K562 (cell line): ENCODE results near the gene SNRNP70. TPM values are rescaled to one million over a fixed set of nuclear protein-coding genes. Genes with fewer than 3 reads are reported as not detected.

ENCODE experiments used
- ESRRB ChIP-seq: fragments of 250-450 bp; sonication (Bioruptor Pico); IDR thresholded peaks from 2 replicates; pipeline ENCODE4 v1.5.0; 2020; ENCODE audit warnings: mild to moderate bottlenecking, moderate library complexity, borderline replicate concordance
- KDM5B ChIP-seq: fragments of 200-600 bp; sonication (generic); IDR thresholded peaks from 2 replicates; pipeline ENCODE4 v1.6.1; 2012; ENCODE audit warnings: low read depth, mild to moderate bottlenecking, moderate library complexity, low read length, control low read depth, inconsistent platforms; ENCODE audit not compliant: insufficient replicate concordance
- NR1H2 ChIP-seq: sonication (generic); formaldehyde crosslinking; IDR thresholded peaks from 2 replicates; pipeline ENCODE4 v1.4.0; 2020; ENCODE audit warnings: mild to moderate bottlenecking, missing genetic modification reagents
- RBM14 ChIP-seq: fragments of 200-400 bp; formaldehyde crosslinking; IDR thresholded peaks from 2 replicates; pipeline ENCODE4 v1.6.1; 2018; ENCODE audit warnings: low read depth, mild to moderate bottlenecking, low read length, moderate library complexity, borderline replicate concordance; ENCODE audit not compliant: insufficient read depth
- RFX1 ChIP-seq: fragments of 450-650 bp; IDR thresholded peaks from 2 replicates; pipeline ENCODE4 v1.6.1; 2016; ENCODE audit warnings: mild to moderate bottlenecking, moderate library complexity
- SNAPC5 ChIP-seq: fragments of 250-450 bp; sonication (Bioruptor Pico); IDR thresholded peaks from 2 replicates; pipeline ENCODE4 v1.8.0; 2021; ENCODE audit warnings: moderate library complexity, mild to moderate bottlenecking, inconsistent platforms
- TAF1 ChIP-seq: IDR thresholded peaks from 2 replicates; pipeline ENCODE4 v1.6.1; 2011; ENCODE audit warnings: mild to moderate bottlenecking, low read length, moderate library complexity; ENCODE audit not compliant: insufficient read depth, control insufficient read depth, severe bottlenecking; ENCODE audit errors: extremely low read depth
- ZBTB40 ChIP-seq, 2 experiments: fragments of 450-650 bp in 1 of 2; sonication (generic) in 1 of 2; formaldehyde crosslinking in 1 of 2; IDR thresholded peaks; 2 replicates each; pipeline versions ENCODE4 v1.7.1 to v1.9.0; 2016 to 2022; ENCODE audit warnings: inconsistent platforms in 1 of 2, mild to moderate bottlenecking in 1 of 2, missing genetic modification reagents in 1 of 2
- ZBTB43 ChIP-seq: sonication (generic); formaldehyde crosslinking; IDR thresholded peaks from 2 replicates; pipeline ENCODE4 v1.8.0; 2023; ENCODE audit warnings: mild to moderate bottlenecking, missing genetic modification reagents
- ZFPM2 ChIP-seq: fragments of 250-450 bp; sonication (Bioruptor Pico); IDR thresholded peaks from 2 replicates; pipeline ENCODE4 v1.5.1; 2022; ENCODE audit warnings: mild to moderate bottlenecking
- ZNF3 ChIP-seq: fragments of 250-450 bp; sonication (Bioruptor Pico); IDR thresholded peaks from 2 replicates; pipeline ENCODE4 v1.5.0; 2021; ENCODE audit warnings: mild to moderate bottlenecking, moderate library complexity
- polyA plus RNA-seq, 8 experiments: library from polyadenylated mRNA; depleted of rRNA in 4 of 8; stranded (reverse) in 5 of 8; unstranded in 3 of 8; fragments of >200 nt; fragmentation: Nextera tagmentation in 2 of 8; fragmentation: Illumina TruSeq in 1 of 8; extraction: Ambion mirVana in 2 of 8; extraction: Trizol in 1 of 8; gene quantifications; 2 replicates each; pipeline versions ENCODE4 v1.2.1 to v1.2.3, GENCODE V29; 2011 to 2014; ENCODE audit warnings: inconsistent platforms in 1 of 8, missing spikeins in 1 of 8
- total RNA-seq, 7 experiments: library from RNA; depleted of rRNA in 6 of 7; stranded (reverse); fragments of >200 nt in 6 of 7; fragmentation: Illumina TruSeq in 2 of 7; extraction: Trizol in 2 of 7; gene quantifications; 2 replicates each; pipeline versions ENCODE4 v1.2.1 to v1.2.3, GENCODE V29; 2011 to 2021; ENCODE audit warnings: low replicate concordance in 1 of 7
- TF ChIP-seq, protein P1 (sequence below): sonication (generic); formaldehyde crosslinking; IDR thresholded peaks from 2 replicates; pipeline ENCODE4 v1.8.1; 2023; ENCODE audit warnings: mild to moderate bottlenecking, missing genetic modification reagents

SNRNP70 gene
- total and polyA plus RNA-seq, 9 of the 15 experiments (the other 6 are each of a cell fraction or from before 2014, with no cell fraction given) = 2.8 to 496 (median 136) TPM

DNA sequence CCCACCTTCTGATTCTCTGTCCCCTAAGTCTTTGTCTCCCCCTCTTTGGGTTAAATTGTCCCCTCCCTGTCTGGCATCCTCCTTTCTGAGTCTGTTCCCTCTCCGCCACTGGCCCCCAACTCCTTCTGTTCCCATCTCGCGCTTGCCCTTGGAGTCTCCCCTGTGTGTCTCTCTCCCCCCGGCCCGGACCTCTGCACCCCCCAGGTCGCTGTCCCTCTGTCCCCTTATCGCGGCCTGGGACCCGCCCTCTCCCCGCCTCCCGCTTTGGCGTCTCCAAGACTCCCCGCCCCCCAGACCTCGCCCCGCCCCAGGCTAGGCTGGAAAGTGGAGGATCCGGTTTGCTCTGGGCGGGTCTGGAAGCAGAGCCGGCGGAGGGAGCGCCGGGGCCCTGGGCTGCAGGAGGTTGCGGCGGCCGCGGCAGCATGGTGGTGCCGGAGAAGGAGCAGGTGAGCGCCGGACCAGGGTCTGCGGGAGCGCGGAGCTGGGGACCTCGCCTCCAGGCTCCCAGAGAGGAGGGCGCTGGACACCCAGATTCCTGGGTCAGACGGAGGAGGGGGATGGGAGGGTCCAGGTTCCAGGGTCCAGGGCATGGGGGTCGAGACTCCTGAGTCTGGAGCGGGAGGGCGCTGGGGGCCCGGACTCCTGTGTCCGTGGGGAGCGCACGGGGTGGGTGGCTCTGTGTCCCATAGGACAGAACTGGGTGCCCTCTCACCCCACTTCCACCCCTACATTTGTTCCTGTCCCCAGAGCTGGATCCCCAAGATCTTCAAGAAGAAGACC, 72.4 kb downstream of the SNRNP70 start, which contains the start of gene TRPM4 (continued):
- TF ChIP-seq ZBTB40 (IDR thresholded peaks at IDR 0.05) (0 out of 2 replicates have a peak, but pooled peaks have one; percentile 8), ZBTB40 (CRISPR knock-in tag; IDR thresholded peaks at IDR 0.05) (no peak), ESRRB (CRISPR knock-in tag) (peak; percentile 18; the same call in 1 of the 2 replicates), TAF1 (peak; percentile 86), ZNF3 (no peak), SNAPC5 (CRISPR knock-in tag) (no peak), ZFPM2 (CRISPR knock-in tag) (no peak), NR1H2 (no peak), RFX1 (no peak), ZBTB43 (CRISPR knock-in tag) (no peak), KDM5B (peak; percentile 94), RBM14 (no peak)
- TF ChIP-seq, protein P1, sequence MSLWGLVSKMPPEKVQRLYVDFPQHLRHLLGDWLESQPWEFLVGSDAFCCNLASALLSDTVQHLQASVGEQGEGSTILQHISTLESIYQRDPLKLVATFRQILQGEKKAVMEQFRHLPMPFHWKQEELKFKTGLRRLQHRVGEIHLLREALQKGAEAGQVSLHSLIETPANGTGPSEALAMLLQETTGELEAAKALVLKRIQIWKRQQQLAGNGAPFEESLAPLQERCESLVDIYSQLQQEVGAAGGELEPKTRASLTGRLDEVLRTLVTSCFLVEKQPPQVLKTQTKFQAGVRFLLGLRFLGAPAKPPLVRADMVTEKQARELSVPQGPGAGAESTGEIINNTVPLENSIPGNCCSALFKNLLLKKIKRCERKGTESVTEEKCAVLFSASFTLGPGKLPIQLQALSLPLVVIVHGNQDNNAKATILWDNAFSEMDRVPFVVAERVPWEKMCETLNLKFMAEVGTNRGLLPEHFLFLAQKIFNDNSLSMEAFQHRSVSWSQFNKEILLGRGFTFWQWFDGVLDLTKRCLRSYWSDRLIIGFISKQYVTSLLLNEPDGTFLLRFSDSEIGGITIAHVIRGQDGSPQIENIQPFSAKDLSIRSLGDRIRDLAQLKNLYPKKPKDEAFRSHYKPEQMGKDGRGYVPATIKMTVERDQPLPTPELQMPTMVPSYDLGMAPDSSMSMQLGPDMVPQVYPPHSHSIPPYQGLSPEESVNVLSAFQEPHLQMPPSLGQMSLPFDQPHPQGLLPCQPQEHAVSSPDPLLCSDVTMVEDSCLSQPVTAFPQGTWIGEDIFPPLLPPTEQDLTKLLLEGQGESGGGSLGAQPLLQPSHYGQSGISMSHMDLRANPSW (CRISPR knock-in tag) = no peak
